ENCODE results near the gene VIT.

The VIT gene

GRCh38 chr2:36808386-36809068, 112.0 kb downstream of the VIT start:
- TF ChIP-seq, protein P1, sequence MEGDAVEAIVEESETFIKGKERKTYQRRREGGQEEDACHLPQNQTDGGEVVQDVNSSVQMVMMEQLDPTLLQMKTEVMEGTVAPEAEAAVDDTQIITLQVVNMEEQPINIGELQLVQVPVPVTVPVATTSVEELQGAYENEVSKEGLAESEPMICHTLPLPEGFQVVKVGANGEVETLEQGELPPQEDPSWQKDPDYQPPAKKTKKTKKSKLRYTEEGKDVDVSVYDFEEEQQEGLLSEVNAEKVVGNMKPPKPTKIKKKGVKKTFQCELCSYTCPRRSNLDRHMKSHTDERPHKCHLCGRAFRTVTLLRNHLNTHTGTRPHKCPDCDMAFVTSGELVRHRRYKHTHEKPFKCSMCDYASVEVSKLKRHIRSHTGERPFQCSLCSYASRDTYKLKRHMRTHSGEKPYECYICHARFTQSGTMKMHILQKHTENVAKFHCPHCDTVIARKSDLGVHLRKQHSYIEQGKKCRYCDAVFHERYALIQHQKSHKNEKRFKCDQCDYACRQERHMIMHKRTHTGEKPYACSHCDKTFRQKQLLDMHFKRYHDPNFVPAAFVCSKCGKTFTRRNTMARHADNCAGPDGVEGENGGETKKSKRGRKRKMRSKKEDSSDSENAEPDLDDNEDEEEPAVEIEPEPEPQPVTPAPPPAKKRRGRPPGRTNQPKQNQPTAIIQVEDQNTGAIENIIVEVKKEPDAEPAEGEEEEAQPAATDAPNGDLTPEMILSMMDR (IDR thresholded peaks at IDR 0.05; ENCODE audit: insufficient read depth, low read depth, low read length, missing control alignments) = no peak
- no peak for DNase-seq (ENCODE audit: low read depth)
- no peak overlapping the region for H3K4me3 ChIP-seq (ENCODE audit: low read length)

DNA sequence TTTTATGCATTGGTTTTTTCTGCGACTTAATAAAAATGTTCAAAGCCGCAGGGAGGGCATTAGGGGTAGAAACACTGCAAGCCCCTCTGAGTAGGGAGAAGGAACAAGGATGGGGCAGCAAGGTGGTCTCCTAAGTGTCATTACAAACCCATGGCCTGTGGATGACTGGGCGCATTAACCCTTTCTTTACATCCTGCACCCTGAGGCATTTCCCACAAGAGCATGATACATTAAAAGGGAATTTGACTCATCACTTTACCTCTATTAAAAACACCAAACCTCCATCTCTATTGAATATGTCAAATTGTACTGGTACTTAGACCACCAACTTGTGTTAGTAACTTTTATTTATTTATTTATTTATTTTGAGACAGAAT, 112.5 kb downstream of the VIT start:
- no peak overlapping the region for H3K4me3 ChIP-seq (ENCODE audit: low read length)
- TF ChIP-seq, protein P1 (IDR thresholded peaks at IDR 0.05; ENCODE audit: insufficient read depth, low read depth, low read length, missing control alignments) = no peak
- peak; percentile 17 for DNase-seq (ENCODE audit: low read depth)

- DNase-seq (ENCODE audit: low read depth) = no peak
- H3K4me3 ChIP-seq (ENCODE audit: low read length) = no peak overlapping the region
- TF ChIP-seq, protein P1 (IDR thresholded peaks at IDR 0.05; ENCODE audit: insufficient read depth, low read depth, low read length, missing control alignments) = no peak
Observed at GRCh38 chr2:36811071-36811470, 114.6 kb downstream of the VIT start.

- DNase-seq (ENCODE audit: low read depth) = no peak
- TF ChIP-seq, protein P1 (IDR thresholded peaks at IDR 0.05; ENCODE audit: insufficient read depth, low read depth, low read length, missing control alignments) = peak; percentile 10
- no peak overlapping the region for H3K4me3 ChIP-seq (ENCODE audit: low read length)
Observed at GRCh38 chr2:36812196-36812595, 115.7 kb downstream of the VIT start.

DNA sequence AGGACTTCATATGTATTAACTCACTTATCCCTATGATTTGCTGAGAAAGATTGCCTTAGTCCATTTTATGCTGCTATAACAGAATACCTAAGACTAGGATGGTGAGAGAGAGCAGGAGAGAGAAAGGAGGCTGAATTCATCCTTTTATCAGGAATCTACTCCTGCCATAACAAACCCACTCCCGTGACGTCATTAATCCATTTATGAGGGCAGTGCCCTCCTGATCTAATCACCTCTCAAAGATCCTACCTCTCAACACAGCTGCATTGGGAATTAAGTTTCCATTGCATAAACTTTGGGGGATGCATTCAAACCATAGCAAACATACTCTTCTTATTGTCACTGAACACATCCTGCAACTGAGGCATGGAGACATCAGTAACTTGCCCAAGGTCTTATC, 122.0 kb downstream of the VIT start:
- no peak overlapping the region for H3K4me3 ChIP-seq (ENCODE audit: low read length)
- DNase-seq (ENCODE audit: low read depth) = no peak
- TF ChIP-seq, protein P1 (IDR thresholded peaks at IDR 0.05; ENCODE audit: insufficient read depth, low read depth, low read length, missing control alignments) = no peak

DNA sequence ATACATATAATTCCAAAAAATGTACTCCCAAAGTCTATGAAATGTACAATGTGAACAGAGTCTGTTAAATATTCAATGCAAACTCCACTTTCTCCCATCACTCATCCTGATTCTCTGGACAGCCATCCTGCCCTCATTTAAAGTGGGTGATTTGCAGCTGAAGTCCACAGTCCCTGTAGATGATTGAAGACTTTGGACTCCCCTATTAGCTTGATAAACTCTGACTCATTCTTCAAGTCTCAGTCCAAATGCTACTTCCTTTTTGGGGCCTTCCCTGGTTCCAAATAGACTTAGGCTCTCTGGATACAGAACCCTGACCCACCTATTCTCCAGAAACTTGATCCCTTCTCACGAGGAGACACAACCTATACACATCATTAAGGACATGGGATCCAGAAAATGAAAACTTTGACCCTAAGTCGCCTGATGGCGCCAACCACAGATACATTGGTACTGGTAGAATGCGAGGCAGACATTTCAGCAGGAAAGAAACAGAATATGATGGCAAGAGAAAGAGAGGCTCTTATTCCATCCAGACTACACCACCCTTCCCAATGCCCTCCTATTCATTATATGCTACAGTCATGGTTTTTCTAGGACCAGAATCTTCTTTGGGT, 122.7 kb downstream of the VIT start:
- TF ChIP-seq, protein P1 (IDR thresholded peaks at IDR 0.05; ENCODE audit: insufficient read depth, low read depth, low read length, missing control alignments) = no peak
- no peak overlapping the region for H3K4me3 ChIP-seq (ENCODE audit: low read length)
- DNase-seq (ENCODE audit: low read depth) = no peak

Measured in epithelial cell of esophagus (primary cell).